Effector CD8-positive, alpha-beta T cell (primary cell): ENCODE measurements around the gene PLCL1.
"Not testable (repeated sequence)": the region's sequence is repeated elsewhere in the genome, so short reads cannot be mapped to it uniquely, and the experiment has no call there.

Experiments used
- DNase-seq: peaks from one replicate; lab custom pipeline; 2025; lab: John Stamatoyannopoulos, UW

Gene PLCL1

DNA sequence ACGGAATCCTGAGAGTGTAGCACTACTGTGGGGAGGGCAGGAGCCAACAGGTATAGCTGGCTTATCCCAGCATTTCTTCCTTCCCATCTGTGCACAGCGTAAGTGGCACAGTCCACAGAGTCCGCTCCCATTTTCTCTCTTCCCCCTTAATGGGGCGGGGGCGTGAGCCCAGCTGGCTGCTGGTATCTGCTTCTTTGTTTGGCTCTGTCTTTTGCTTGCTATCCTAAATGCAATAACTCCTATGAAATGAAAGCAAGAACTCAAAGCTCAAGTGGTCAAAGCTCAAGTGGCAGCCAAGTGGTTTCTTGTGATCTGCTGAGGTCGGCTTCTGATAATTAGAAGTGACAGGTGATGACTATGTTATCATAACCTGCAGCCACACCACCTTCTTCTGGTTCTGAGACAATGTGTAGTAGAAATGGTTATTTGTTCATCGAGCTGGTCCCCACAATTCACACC lies 192.7 kb downstream of the PLCL1 start:
- DNase-seq, result no peak

DNA sequence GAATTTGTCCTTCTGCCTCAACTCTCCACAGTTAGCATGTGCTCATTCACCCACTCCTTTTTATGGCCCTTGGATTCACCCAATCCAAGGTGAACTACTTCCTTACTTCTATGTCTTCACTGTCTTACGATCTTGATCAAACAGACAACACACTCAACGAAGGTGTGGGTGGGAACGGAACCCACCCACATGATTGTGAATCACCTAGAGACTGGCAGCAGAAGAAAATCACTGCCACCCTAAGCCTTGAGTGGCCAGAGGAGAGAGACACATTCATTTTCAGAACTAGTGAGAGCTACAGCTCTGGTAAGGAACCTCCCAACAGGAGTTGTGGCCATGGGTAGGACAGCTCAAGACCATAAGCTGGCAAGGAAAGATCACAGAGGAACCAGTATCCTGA lies 194.3 kb downstream of the PLCL1 start:
- DNase-seq, result no peak

- no peak for DNase-seq
These were observed 196.0 kb downstream of the PLCL1 start for GRCh38 chr2:198000417-198000816.

DNA sequence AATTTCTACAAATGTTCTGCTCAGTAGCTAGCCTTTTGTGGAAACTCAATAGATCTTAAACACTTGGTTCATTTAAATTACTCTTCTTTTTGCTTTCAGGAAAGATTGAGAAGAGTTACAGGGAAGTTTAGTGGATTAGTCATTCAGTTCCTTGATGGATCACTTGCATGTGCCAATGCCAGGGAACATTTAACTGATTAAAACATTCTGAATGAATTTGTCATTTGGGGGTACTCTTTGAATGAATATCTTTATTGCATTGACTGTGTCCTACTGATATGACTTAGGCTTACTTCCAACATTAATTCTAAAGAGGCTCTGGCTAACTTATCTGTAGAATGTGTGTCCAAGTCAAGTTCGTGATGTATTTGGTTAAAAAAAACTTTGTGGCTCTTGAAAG lies 199.8 kb downstream of the PLCL1 start:
- no peak for DNase-seq

- no peak for DNase-seq
These were observed 200.8 kb downstream of the PLCL1 start for GRCh38 chr2:198004921-198005829.

DNA sequence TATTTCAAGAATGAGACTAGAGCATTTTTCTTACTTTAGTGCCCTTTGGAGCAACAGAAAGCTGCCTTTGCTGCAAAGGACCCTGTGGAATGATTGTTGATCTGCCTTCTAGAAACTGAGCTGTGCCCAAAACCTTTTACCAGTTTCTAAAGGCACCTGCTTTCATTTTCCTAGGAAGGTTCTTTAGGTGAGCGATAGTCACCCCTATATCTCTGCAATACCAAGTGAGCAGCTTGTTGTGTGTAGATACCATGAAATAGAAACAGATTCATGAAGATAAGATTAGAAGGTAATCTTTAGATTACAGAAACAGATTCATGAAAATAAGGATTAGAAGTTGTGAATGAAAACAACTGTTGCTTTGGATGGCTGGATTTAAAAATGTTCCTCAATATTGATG lies 202.3 kb downstream of the PLCL1 start:
- no peak for DNase-seq

GRCh38 chr2:198008230-198008629 lies 203.8 kb downstream of the PLCL1 start:
- no peak for DNase-seq

- DNase-seq, result no peak
These were observed 207.6 kb downstream of the PLCL1 start for GRCh38 chr2:198012025-198012424.

DNA sequence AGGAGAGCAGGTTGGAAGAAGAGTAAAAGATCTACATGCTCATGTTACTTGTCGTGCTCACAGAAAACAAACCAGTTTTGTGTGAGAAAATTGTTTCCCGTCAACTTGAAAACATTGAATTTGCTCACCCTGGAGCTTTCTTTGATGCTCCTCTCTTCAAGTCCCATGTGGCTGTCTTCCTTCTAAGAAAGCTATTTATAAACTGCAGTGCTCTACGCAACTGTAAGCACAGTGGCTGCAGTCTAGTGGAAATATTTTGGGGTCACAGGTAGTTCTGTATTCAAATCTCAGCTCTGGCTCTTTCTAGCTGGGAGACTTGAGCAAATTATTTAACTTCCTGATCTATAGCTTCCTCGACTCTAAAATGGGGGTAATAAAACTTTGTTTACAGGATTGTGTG lies 211.8 kb downstream of the PLCL1 start:
- no peak for DNase-seq

DNA sequence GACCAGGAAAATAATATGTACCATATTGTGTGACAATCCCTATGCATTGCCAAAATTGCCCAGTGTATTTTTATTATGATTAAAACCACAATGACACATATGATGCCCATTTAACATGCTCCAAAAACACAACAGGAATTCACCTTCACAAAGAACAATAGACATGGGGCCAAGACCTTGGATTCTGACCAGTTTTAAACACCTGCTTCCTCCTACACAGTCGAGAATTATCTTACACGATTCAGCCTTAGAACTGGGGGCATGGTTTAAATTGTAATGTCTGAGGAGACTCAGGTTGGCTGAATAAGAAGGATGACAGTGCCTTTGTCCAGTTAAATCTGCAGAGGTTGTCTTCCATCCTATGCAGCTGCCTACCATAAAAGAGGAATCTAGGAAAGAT lies 212.7 kb downstream of the PLCL1 start:
- no peak for DNase-seq

DNA sequence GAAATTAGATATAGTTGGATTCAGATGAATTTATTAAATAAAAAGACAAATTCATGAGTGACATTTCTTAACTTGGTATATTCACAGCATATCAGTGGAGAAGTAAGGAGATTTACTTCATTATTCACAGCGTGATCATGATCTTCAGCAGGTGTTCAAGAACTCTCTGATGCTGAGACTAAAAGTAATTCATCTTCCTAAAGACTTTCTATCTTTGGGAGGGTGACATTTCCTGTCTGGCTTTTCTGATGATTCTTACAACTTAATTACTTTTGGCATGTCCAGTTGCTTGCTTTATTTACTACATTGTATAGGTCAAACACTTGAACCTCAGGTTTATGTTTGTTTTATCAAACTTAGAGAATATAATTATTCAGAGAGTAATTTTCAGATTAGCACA lies 224.6 kb downstream of the PLCL1 start:
- no peak for DNase-seq

DNA sequence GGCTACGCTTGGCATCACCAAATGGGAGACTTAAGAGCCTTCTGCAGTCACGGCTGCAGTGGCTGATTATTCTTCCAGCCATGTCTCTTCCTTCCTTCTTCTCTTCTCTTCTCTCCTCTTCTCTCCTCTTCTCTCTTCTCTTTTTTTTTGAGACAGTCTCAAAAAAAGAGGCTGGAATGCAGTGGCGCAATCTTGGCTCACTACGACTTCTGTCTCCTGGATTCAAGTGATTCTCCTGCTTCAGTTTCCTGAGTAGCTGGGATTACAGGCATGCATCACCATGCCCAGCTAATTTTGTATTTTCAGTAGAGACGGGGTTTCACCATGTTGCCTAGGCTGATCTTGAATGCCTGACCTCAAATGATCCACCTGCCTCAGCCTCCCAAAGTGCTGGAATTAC lies 225.2 kb downstream of the PLCL1 start:
- not testable (repeated sequence) for DNase-seq

- DNase-seq, result no peak
These were observed 229.2 kb downstream of the PLCL1 start for GRCh38 chr2:198033626-198034025.

DNA sequence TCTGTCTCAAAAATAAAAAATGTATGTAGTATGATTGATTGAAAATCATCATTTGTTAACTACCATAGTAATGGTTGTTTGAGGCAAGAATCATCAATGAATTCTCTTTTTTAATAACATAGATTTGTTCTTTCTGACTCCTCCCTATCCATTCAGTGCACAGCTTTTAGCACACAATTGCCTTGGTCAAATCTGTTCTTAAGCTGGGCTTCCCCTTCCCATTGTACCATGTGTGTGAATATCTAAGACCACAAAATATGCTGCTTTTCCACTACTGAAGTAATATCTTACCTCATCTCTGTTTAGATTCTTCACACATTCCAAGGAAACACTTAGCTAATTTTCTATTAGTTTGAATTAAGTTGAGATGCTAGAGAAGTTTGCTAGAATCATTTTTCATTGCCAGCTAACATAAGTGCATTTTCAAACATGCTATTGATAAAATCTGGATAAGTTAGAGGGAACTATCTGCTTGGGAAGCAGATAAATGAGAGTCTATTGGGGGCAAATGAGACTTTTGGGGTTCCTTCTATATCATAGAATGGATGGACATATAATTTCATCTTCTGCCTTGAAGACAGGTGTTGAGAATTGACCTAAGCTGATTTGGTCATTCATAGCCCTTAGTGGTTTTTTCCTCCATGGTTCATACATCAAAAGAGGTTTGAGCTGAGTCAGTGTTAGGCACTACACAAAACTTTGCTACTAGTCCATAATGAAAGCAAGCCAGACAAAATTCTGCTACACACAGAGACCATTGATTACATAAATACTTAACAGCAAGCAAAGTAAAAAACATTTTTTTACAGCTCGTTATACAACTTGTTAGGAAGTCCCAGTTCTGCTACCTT lies 231.9 kb downstream of the PLCL1 start:
- DNase-seq, result no peak

GRCh38 chr2:198040835-198041234 lies 236.4 kb downstream of the PLCL1 start:
- no peak for DNase-seq

GRCh38 chr2:198042189-198042588 lies 237.8 kb downstream of the PLCL1 start:
- no peak for DNase-seq

DNA sequence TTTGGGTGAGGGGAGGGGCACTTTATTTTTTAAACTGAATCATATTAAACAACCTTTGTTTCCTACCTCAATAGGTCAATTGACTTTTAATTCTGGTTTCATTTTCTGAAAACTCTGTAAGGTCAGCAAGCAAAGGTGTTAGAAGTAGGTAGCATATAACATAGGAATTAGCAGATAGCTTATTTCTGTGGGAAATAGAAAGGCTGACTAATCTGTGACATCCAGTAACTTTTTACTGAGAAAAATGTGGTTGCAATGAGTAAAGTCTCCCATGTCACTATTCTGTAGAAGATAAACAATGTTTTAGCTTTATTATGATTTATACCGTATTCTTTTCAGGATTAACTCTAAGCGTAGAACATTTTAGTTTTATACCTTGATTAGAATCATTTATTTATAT lies 240.4 kb downstream of the PLCL1 start:
- DNase-seq, result no peak

DNA sequence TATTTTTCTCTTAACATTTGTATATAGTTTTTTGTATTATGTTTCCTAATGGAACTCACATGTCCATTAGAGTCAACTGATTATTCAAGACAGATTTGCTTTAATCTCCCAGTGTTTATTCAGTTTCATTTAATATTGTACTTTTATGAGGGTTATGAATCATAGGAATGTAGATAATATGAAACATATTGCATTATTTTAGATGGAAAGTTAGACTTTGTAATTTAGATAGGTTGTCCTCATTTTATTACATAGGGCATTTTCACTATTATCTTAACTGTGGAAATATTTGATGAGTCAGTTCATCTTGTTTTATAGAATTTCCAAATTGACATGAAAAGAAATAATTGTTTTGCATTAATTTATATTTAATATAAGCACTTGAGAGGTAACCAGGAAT lies 240.8 kb downstream of the PLCL1 start:
- no peak for DNase-seq

DNA sequence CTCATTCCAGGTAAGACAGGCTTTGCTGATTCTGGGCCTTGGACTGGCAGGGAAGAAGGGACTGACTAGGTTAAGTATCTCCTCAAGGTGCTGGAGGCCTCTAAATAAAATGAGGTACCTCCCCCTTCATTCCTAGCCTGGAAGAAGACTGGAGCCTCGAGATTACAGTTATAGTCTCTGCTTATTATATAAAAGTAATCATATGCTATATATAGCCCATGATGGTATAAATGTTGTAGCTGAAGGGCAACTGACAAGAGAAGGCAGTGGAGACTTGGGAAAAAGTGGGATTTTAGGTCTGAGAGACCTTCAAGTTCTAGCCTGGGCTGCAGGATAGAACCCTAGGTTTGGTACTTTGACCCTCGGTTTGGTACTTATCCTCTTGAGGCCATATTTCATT lies 248.3 kb downstream of the PLCL1 start:
- no peak for DNase-seq

GRCh38 chr2:198053148-198053547 lies 248.8 kb downstream of the PLCL1 start:
- DNase-seq, result no peak

- DNase-seq, result no peak
These were observed 249.4 kb downstream of the PLCL1 start for GRCh38 chr2:198053776-198054175.

DNA sequence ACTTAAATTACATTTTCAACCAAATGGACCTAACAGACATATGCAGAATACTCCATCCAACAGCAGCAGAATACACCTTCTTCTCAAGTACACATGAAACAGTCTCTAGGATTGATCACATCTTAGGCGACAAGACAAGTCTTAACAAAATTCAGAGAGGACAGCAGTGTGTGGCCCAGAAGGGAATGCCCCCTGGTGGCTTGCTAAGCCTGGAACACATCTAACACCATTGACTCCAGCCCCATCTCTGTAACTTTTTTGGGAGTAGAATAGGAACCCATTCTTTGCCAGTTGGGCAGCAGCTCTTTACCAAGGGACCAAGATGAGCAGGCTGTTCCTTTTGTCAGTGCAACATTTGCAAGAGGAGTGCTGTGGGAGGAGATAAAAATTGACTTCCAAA lies 249.9 kb downstream of the PLCL1 start:
- DNase-seq, result peak; percentile 3

DNA sequence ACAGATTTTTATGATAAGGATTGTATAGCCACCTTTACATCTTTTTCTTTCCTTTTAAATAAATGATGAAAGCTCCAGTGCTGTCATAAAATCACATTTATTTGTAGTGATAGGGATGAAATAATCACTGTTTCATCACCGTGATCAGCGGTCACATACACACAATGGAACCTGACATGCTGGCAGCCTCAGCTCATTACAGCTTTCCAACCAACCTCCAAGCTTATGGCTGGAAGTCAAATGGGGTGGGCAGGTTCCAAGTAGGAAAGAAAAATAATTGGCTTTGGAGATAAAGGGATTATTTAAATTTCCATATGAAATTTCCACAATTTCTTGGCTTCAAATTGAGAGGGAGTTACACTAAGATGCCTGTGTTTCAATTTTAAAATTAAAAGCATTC lies 251.3 kb downstream of the PLCL1 start:
- DNase-seq, result no peak
